ENCODE data around the gene ZCCHC14. TPM values are rescaled to one million over a fixed set of nuclear protein-coding genes. Genes with fewer than 3 reads are reported as not detected.

Gene ZCCHC14
- total RNA-seq, 1 experiment from 2014 or later: 30.3 TPM

GRCh38 chr16:87407511-87408112 lies 85.2 kb downstream of the ZCCHC14 start:
- no peak for DNase-seq (ENCODE audit: low spot score)
- CTCF ChIA-PET: no interaction called here
- POLR2A ChIA-PET (ENCODE audit: low non-redundant PET): no interaction called here
- BruUV-seq (replicated peaks): no TSS peak
- TF ChIP-seq EZH2 (IDR thresholded peaks at IDR 0.05; ENCODE audit: borderline replicate concordance, low read depth, low read length, poor library complexity, severe bottlenecking) (no peak), CTCF (conservative IDR thresholded peaks at IDR 0.05; ENCODE audit: low read depth, low read length) (no peak)
- H3K4me3 ChIP-seq (ENCODE audit: low read depth, low read length, poor library complexity, severe bottlenecking): no peak overlapping the region
- H3K27ac ChIP-seq (ENCODE audit: low read depth, low read length, poor library complexity, severe bottlenecking): no peak overlapping the region
- H3K36me3 ChIP-seq (ENCODE audit: insufficient read depth, low read length, poor library complexity, severe bottlenecking): peaks cover 79% of the 10 kb centered on the region
- no peaks in the 10 kb centered on the region for H3K27me3 ChIP-seq (replicated peaks; ENCODE audit: insufficient read depth, low read depth, low read length, poor library complexity)
- no peaks in the 10 kb centered on the region for H3K4me1 ChIP-seq (ENCODE audit: insufficient read depth, low read length, poor library complexity, severe bottlenecking)
- no peaks in the 10 kb centered on the region for H3K9me3 ChIP-seq (ENCODE audit: low read depth, low read length, poor library complexity, severe bottlenecking)
- intact Hi-C loops (cut with micrococcal nuclease; ENCODE audit: unreplicated experiment): loop anchor here (10.0 kb wide), 1 partner anchor 357 kb away; the partner anchor contains the start of gene KLHDC4

- Histone ChIP-seq H3K36me3 (ENCODE audit: insufficient read depth, low read length, poor library complexity, severe bottlenecking) (peaks cover 74% of the 10 kb centered on the region), H3K9me3 (ENCODE audit: low read depth, low read length, poor library complexity, severe bottlenecking) (no peaks in the 10 kb centered on the region), H3K4me3 (ENCODE audit: low read depth, low read length, poor library complexity, severe bottlenecking) (no peak overlapping the region), H3K27ac (ENCODE audit: low read depth, low read length, poor library complexity, severe bottlenecking) (no peak overlapping the region), H3K4me1 (ENCODE audit: insufficient read depth, low read length, poor library complexity, severe bottlenecking) (no peaks in the 10 kb centered on the region), H3K27me3 (replicated peaks; ENCODE audit: insufficient read depth, low read depth, low read length, poor library complexity) (no peaks in the 10 kb centered on the region)
- BruUV-seq (replicated peaks): no TSS peak
- ChIA-PET CTCF (no interaction called here), POLR2A (ENCODE audit: low non-redundant PET) (no interaction called here)
- intact Hi-C loops (cut with micrococcal nuclease; ENCODE audit: unreplicated experiment): loop anchor here (10.0 kb wide), 1 partner anchor 358 kb away; the partner anchor contains the start of gene KLHDC4
- no peak for DNase-seq (ENCODE audit: low spot score)
- TF ChIP-seq CTCF (conservative IDR thresholded peaks at IDR 0.05; ENCODE audit: low read depth, low read length): no peak
These were observed 86.2 kb downstream of the ZCCHC14 start for GRCh38 chr16:87406495-87407088.

GRCh38 chr16:87404764-87405625 lies 87.8 kb downstream of the ZCCHC14 start:
- POLR2A ChIA-PET (ENCODE audit: low non-redundant PET): no interaction called here
- intact Hi-C loops (cut with micrococcal nuclease; ENCODE audit: unreplicated experiment): loop anchor here (10.0 kb wide), 1 partner anchor 360 kb away; the partner anchor contains the start of gene KLHDC4

More at GRCh38 chr16:87404764-87405625, 87.8 kb downstream of the ZCCHC14 start:
- Histone ChIP-seq H3K27me3 (replicated peaks; ENCODE audit: insufficient read depth, low read depth, low read length, poor library complexity) (no peaks in the 10 kb centered on the region), H3K36me3 (ENCODE audit: insufficient read depth, low read length, poor library complexity, severe bottlenecking) (peaks cover 66% of the 10 kb centered on the region), H3K9me3 (ENCODE audit: low read depth, low read length, poor library complexity, severe bottlenecking) (no peaks in the 10 kb centered on the region), H3K4me1 (ENCODE audit: insufficient read depth, low read length, poor library complexity, severe bottlenecking) (no peaks in the 10 kb centered on the region), H3K27ac (ENCODE audit: low read depth, low read length, poor library complexity, severe bottlenecking) (no peak overlapping the region), H3K4me3 (ENCODE audit: low read depth, low read length, poor library complexity, severe bottlenecking) (no peak overlapping the region)
- DNase-seq (ENCODE audit: low spot score): no peak
- TF ChIP-seq EZH2 (IDR thresholded peaks at IDR 0.05; ENCODE audit: borderline replicate concordance, low read depth, low read length, poor library complexity, severe bottlenecking): no peak
- TF ChIP-seq CTCF (conservative IDR thresholded peaks at IDR 0.05; ENCODE audit: low read depth, low read length): no peak
- no TSS peak for BruUV-seq (replicated peaks)
- CTCF ChIA-PET: no interaction called here
